Measurements from ENCODE around the gene FRMD5. TPM values are rescaled to one million over a fixed set of nuclear protein-coding genes. Genes with fewer than 3 reads are reported as not detected.

FRMD5 gene
- polyA plus RNA-seq, 1 experiment: 5.2 TPM

DNA sequence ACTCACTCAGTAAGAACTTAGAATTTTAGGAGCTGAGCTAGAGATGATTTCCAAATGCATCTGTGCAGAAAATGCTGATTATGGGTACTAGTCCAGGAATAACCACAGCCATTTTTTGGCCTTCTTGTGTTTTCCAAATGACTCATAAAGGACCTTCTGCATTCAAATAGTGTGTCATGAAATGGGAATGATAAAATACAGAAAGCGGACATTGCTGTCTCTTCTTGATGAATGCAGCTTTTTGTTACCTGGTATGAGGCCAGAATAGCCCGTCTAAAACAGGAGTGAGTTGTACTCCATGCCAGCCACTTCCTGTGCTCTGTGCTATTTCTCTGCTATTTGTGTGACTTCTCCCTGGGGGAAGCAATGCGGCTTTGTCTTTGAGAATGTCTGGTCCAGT lies 20.5 kb upstream of the FRMD5 start:
- Histone ChIP-seq H3K27me3 (ENCODE audit: control insufficient read depth, insufficient read depth, low read length) (no peaks in the 10 kb centered on the region), H3K9me3 (ENCODE audit: control insufficient read depth, insufficient read depth, low read length) (no peaks in the 10 kb centered on the region), H3K27ac (ENCODE audit: low read depth, low read length) (no peak overlapping the region), H3K4me3 (ENCODE audit: low read depth, low read length) (no peak overlapping the region)
- TF ChIP-seq, protein P1, sequence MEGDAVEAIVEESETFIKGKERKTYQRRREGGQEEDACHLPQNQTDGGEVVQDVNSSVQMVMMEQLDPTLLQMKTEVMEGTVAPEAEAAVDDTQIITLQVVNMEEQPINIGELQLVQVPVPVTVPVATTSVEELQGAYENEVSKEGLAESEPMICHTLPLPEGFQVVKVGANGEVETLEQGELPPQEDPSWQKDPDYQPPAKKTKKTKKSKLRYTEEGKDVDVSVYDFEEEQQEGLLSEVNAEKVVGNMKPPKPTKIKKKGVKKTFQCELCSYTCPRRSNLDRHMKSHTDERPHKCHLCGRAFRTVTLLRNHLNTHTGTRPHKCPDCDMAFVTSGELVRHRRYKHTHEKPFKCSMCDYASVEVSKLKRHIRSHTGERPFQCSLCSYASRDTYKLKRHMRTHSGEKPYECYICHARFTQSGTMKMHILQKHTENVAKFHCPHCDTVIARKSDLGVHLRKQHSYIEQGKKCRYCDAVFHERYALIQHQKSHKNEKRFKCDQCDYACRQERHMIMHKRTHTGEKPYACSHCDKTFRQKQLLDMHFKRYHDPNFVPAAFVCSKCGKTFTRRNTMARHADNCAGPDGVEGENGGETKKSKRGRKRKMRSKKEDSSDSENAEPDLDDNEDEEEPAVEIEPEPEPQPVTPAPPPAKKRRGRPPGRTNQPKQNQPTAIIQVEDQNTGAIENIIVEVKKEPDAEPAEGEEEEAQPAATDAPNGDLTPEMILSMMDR (IDR thresholded peaks at IDR 0.05; ENCODE audit: low read depth, low read length): no peak
- CTCF ChIA-PET: interaction anchor here (0.7 to 1.7 kb wide), 2 partner anchors 322 to 344 kb away, joined by 5 to 7 read pairs; no protein-coding TSS in a partner anchor
- POLR2A ChIA-PET: no interaction called here
- peak; percentile 45 for DNase-seq (ENCODE audit: low read depth, low spot score)

DNA sequence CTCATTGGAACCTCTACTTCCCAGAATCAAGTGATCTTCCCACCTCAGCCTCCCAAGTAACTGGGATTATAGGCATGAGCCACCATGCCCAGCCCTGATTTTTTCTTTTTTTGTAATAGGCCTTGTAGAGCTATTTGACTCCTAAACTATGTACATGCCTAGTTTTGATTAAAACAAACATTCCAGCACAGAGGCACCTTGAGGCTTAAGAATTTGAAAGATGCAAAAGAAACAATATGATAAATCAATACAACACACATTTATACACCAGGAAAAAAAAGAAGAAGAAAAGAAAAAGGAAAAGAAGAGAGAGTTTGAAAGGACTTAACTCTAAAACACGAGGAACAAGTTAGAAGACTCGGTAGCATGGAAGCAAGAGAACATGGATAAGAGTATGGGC lies 13.9 kb upstream of the FRMD5 start:
- DNase-seq (ENCODE audit: low read depth, low spot score): no peak
- POLR2A ChIA-PET: no interaction called here
- H3K27ac ChIP-seq (ENCODE audit: low read depth, low read length): no peak overlapping the region
- H3K27me3 ChIP-seq (ENCODE audit: control insufficient read depth, insufficient read depth, low read length): no peaks in the 10 kb centered on the region
- no peaks in the 10 kb centered on the region for H3K9me3 ChIP-seq (ENCODE audit: control insufficient read depth, insufficient read depth, low read length)
- CTCF ChIA-PET: interaction anchor here (0.5 to 3.8 kb wide), 3 partner anchors 11 to 1660 kb away, joined by 4 to 21 read pairs (median 7); partner anchors contain the start of gene HAUS2
- TF ChIP-seq, protein P1 (IDR thresholded peaks at IDR 0.05; ENCODE audit: low read depth, low read length): no peak
- H3K4me3 ChIP-seq (ENCODE audit: low read depth, low read length): no peak overlapping the region

- H3K4me3 ChIP-seq (ENCODE audit: low read depth, low read length): no peak overlapping the region
These were observed 12.6 kb upstream of the FRMD5 start for GRCh38 chr15:44207643-44208042.

GRCh38 chr15:44199393-44199792 lies 4.3 kb upstream of the FRMD5 start:
- no peaks in the 10 kb centered on the region for H3K27me3 ChIP-seq (ENCODE audit: control insufficient read depth, insufficient read depth, low read length)
- H3K4me3 ChIP-seq (ENCODE audit: low read depth, low read length): no peak overlapping the region
- ChIA-PET POLR2A (interaction anchor here (0.6 kb wide), 1 partner anchor 321 kb away, joined by 7 read pairs; no protein-coding TSS in a partner anchor), CTCF (no interaction called here)
- H3K9me3 ChIP-seq (ENCODE audit: control insufficient read depth, insufficient read depth, low read length): no peaks in the 10 kb centered on the region
- DNase-seq (ENCODE audit: low read depth, low spot score): no peak
- TF ChIP-seq, protein P1 (IDR thresholded peaks at IDR 0.05; ENCODE audit: low read depth, low read length): no peak
- H3K27ac ChIP-seq (ENCODE audit: low read depth, low read length): no peak overlapping the region

More at GRCh38 chr15:44207643-44208042, 12.6 kb upstream of the FRMD5 start:
- H3K9me3 ChIP-seq (ENCODE audit: control insufficient read depth, insufficient read depth, low read length): no peaks in the 10 kb centered on the region
- H3K27me3 ChIP-seq (ENCODE audit: control insufficient read depth, insufficient read depth, low read length): no peaks in the 10 kb centered on the region
- CTCF ChIA-PET: interaction anchor here (1.5 kb wide), 1 partner anchor 12 kb away, joined by 7 read pairs; no protein-coding TSS in a partner anchor
- TF ChIP-seq, protein P1 (IDR thresholded peaks at IDR 0.05; ENCODE audit: low read depth, low read length): no peak
- H3K27ac ChIP-seq (ENCODE audit: low read depth, low read length): no peak overlapping the region
- POLR2A ChIA-PET: interaction anchor here (0.6 to 0.7 kb wide), 3 partner anchors 10 to 271 kb away, joined by 3 to 6 read pairs (median 4); no protein-coding TSS in a partner anchor
- DNase-seq (ENCODE audit: low read depth, low spot score): peak; percentile 57

DNA sequence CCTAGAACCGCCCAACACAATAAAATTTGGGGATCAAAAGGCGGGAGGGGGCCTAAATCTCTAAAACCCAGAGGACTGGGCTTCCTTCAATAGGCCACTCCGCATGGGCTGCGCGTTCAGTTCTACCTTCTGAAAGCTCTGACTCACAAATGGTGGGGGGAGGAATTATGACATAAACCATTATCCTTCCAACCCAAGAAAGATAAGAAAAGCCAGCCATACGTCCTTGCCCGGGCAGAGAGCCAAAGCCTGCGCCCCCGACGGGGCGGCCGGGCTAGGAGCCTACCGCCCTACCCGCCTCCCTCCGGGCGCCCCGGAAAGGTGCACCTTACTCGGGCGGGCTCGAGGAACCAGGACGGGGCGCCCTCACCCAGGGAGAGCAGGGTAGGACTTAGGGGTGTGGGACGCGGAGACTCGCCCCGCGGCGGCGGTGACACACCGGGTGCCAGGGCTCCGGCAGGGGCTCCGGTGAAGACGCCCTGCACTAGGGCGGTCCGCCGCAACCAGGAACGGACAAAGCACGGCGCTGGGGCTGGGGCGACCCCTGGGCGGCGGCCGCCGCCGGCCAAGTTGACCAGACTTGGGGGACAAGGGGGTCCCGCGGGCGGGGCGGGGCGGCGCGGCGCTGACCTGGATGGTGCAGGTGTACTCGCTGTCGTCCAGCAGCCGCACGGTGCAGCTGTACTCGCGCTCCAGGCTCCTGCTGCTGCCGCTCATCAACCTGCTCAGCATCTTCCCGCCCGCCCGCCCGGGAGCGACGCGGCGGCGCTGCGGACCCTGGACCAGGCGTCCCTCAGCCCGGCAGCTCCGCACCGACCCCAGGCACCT lies 534 bp downstream of the FRMD5 start:
- Histone ChIP-seq H3K9me3 (ENCODE audit: control insufficient read depth, insufficient read depth, low read length) (no peaks in the 10 kb centered on the region), H3K4me3 (ENCODE audit: low read depth, low read length) (peak overlapping the region; percentile 76), H3K27ac (ENCODE audit: low read depth, low read length) (peak overlapping the region; percentile 61), H3K27me3 (ENCODE audit: control insufficient read depth, insufficient read depth, low read length) (no peaks in the 10 kb centered on the region)
- TF ChIP-seq, protein P1 (IDR thresholded peaks at IDR 0.05; ENCODE audit: low read depth, low read length): no peak
- POLR2A ChIA-PET: interaction anchor here (0.5 kb wide), 1 partner anchor 25 kb away, joined by 11 read pairs; no protein-coding TSS in a partner anchor
- CTCF ChIA-PET: interaction anchor here (1.5 to 2.5 kb wide), 2 partner anchors 12 to 291 kb away, joined by 5 to 13 read pairs; no protein-coding TSS in a partner anchor
- DNase-seq (ENCODE audit: low read depth, low spot score): peak; percentile 33

All from AG04450 (cell line).